PC-9 (cell line): ENCODE data around the gene DEXI.

Experiments used
- CTCF ChIP-seq: fragments of 200-600 bp; sonication (generic); conservative IDR thresholded peaks from 2 replicates; pipeline ENCODE4 v1.6.1; 2017; ENCODE audit warnings: mixed run types, antibody characterized with exemption, mild to moderate bottlenecking, moderate library complexity
- EZH2 ChIP-seq: fragments of 200-600 bp; sonication (generic); IDR thresholded peaks from 2 replicates; pipeline ENCODE4 v1.8.0; 2017; ENCODE audit warnings: antibody characterized with exemption, low read depth

- TF ChIP-seq CTCF (no peak), EZH2 (no peak)
These were observed 52.4 kb downstream of the DEXI start for GRCh38 chr16:10889855-10890254.
